Measurements from ENCODE around the gene C2CD4A. TPM values are rescaled to one million over a fixed set of nuclear protein-coding genes. Genes with fewer than 3 reads are reported as not detected.

C2CD4A gene
- total and polyA plus RNA-seq, 2 donors from 2014 or later, result 0.17 to 5.3 TPM

- Histone ChIP-seq H3K36me3 (ENCODE audit: control insufficient read depth in 2 of 3, insufficient read depth in 3 of 3, low read length in 3 of 3) (no peaks in the 10 kb centered on the region), H3K9me3 (ENCODE audit: control insufficient read depth in 2 of 3, insufficient read depth in 1 of 3, low read length in 3 of 3) (no peaks in the 10 kb centered on the region), H3K4me1 (ENCODE audit: control insufficient read depth in 2 of 3, insufficient read depth in 2 of 3, low read depth in 1 of 3, low read length in 3 of 3) (peaks cover 0 to 2% (median 2%) of the 10 kb centered on the region in 3 donors), H3K27me3 (ENCODE audit: control insufficient read depth, insufficient read depth, low read length) (peaks cover 3% of the 10 kb centered on the region), H3K27ac (ENCODE audit: low read depth in 2 of 2, low read length in 2 of 2) (peak overlapping the region; percentile 90 to 94), H3K9ac (ENCODE audit: low read length in 3 of 3) (peak overlapping the region; percentile 44 to 88 (median 67)), H3K4me3 (ENCODE audit: low read length in 3 of 3) (peak overlapping the region; percentile 73 to 87 (median 77))
- no peak for FAIRE-seq
- no peak for TF ChIP-seq CTCF (IDR thresholded peaks at IDR 0.05; ENCODE audit: borderline replicate concordance, extremely low read depth, insufficient read depth)
- intact Hi-C loops (cut with DNase I), result no loop called here
- DNase-seq, result no peak
Observed at GRCh38 chr15:62060896-62061280, 5.9 kb upstream of the C2CD4A start.

- intact Hi-C loops (cut with DNase I), result no loop called here
- Histone ChIP-seq H3K9me3 (ENCODE audit: control insufficient read depth in 2 of 3, insufficient read depth in 1 of 3, low read length in 3 of 3) (no peaks in the 10 kb centered on the region), H3K4me1 (ENCODE audit: control insufficient read depth in 2 of 3, insufficient read depth in 2 of 3, low read depth in 1 of 3, low read length in 3 of 3) (peaks cover 5 to 9% (median 8%) of the 10 kb centered on the region in 3 donors), H3K9ac (ENCODE audit: low read length in 3 of 3) (no peak overlapping the region), H3K27ac (ENCODE audit: low read depth in 2 of 2, low read length in 2 of 2) (peak overlapping the region; percentile 13 to 23), H3K4me3 (ENCODE audit: low read length in 3 of 3) (no peak overlapping the region), H3K27me3 (ENCODE audit: control insufficient read depth, insufficient read depth, low read length) (peaks cover 13% of the 10 kb centered on the region), H3K36me3 (ENCODE audit: control insufficient read depth in 2 of 3, insufficient read depth in 3 of 3, low read length in 3 of 3) (no peaks in the 10 kb centered on the region)
- TF ChIP-seq CTCF (IDR thresholded peaks at IDR 0.05; ENCODE audit: borderline replicate concordance, extremely low read depth, insufficient read depth), result no peak
- peak in 2 of 5 donors; percentile 54 to 58 for DNase-seq
- FAIRE-seq, result no peak
Observed at GRCh38 chr15:62063825-62064635, 2.7 kb upstream of the C2CD4A start.

- intact Hi-C loops (cut with DNase I), result no loop called here
- Histone ChIP-seq H3K9me3 (ENCODE audit: control insufficient read depth in 2 of 3, insufficient read depth in 1 of 3, low read length in 3 of 3) (no peaks in the 10 kb centered on the region), H3K36me3 (ENCODE audit: control insufficient read depth in 2 of 3, insufficient read depth in 3 of 3, low read length in 3 of 3) (no peaks in the 10 kb centered on the region), H3K4me3 (ENCODE audit: low read length in 3 of 3) (peak overlapping the region in 2 of 3 donors; percentile 43 to 64), H3K27me3 (ENCODE audit: control insufficient read depth, insufficient read depth, low read length) (peaks cover 15% of the 10 kb centered on the region), H3K4me1 (ENCODE audit: control insufficient read depth in 2 of 3, insufficient read depth in 2 of 3, low read depth in 1 of 3, low read length in 3 of 3) (peaks cover 3 to 9% (median 8%) of the 10 kb centered on the region in 3 donors), H3K27ac (ENCODE audit: low read depth in 2 of 2, low read length in 2 of 2) (no peak overlapping the region), H3K9ac (ENCODE audit: low read length in 3 of 3) (no peak overlapping the region)
- FAIRE-seq, result no peak
- peak; percentile 21 to 77 (median 39) for DNase-seq
- TF ChIP-seq CTCF (IDR thresholded peaks at IDR 0.05; ENCODE audit: borderline replicate concordance, extremely low read depth, insufficient read depth), result no peak
Observed at GRCh38 chr15:62067448-62068044, 769 bp downstream of the C2CD4A start.
